ENCODE data around the gene SPTB. TPM values are rescaled to one million over a fixed set of nuclear protein-coding genes. Genes with fewer than 3 reads are reported as not detected.

SPTB gene
- polyA plus RNA-seq, 1 donor (not counting 4 experiments of a cell fraction or from before 2014, with no cell fraction given), result not detected

GRCh38 chr14:64830961-64831360 lies 48.7 kb downstream of the SPTB start:
- no peak for TF ChIP-seq CTCF (optimal IDR thresholded peaks at IDR 0.05 in 1 of 3, IDR thresholded peaks at IDR 0.05 in 1 of 3, conservative IDR thresholded peaks at IDR 0.05 in 1 of 3; ENCODE audit: extremely low read depth in 1 of 3, insufficient read depth in 2 of 3, low read length in 3 of 3)
- no peak for TF ChIP-seq EZH2 (IDR thresholded peaks at IDR 0.05; ENCODE audit: low read length)
- Histone ChIP-seq H3K9me1 (ENCODE audit: control insufficient read depth, extremely low read depth, insufficient read depth, low read length) (no peaks in the 10 kb centered on the region), H3K9me3 (ENCODE audit: control insufficient read depth, low read depth, low read length) (no peaks in the 10 kb centered on the region), H3K4me1 (ENCODE audit: control insufficient read depth, extremely low read depth, insufficient read depth, low read length) (peaks cover 3% of the 10 kb centered on the region), H3K4me3 (ENCODE audit: control insufficient read depth in 2 of 3, extremely low read depth in 1 of 3, insufficient read depth in 2 of 3, low read depth in 1 of 3, low read length in 3 of 3) (no peak overlapping the region), H3K36me3 (ENCODE audit: control insufficient read depth in 2 of 2, extremely low read depth in 1 of 2, insufficient read depth in 2 of 2, low read length in 2 of 2) (no peaks in the 10 kb centered on the region), H3K27me3 (ENCODE audit: control insufficient read depth, extremely low read depth, insufficient read depth, low read length) (peaks cover 6% of the 10 kb centered on the region), H3K79me2 (ENCODE audit: control insufficient read depth, insufficient read depth, low read length) (no peaks in the 10 kb centered on the region), H4K20me1 (ENCODE audit: control insufficient read depth, extremely low read depth, insufficient read depth, low read length) (no peaks in the 10 kb centered on the region), H3K9ac (ENCODE audit: control insufficient read depth, extremely low read depth, insufficient read depth, low read length) (no peak overlapping the region), H3K27ac (ENCODE audit: control insufficient read depth, insufficient read depth, low read length) (no peak overlapping the region), H2AFZ (ENCODE audit: control insufficient read depth, low read length) (no peak overlapping the region), H3K4me2 (ENCODE audit: control insufficient read depth, extremely low read depth, insufficient read depth, low read depth, low read length) (no peak overlapping the region)
- FAIRE-seq (no peak), DNase-seq (ENCODE audit: low read depth, low spot score) (no peak)
- dilution Hi-C loops (cut with MboI; ENCODE audit: extremely low pct_ligation_motif_present, low sequenced_read_pairs), result no loop called here

- no peaks in the 10 kb centered on the region for H3K36me3 ChIP-seq (ENCODE audit: control insufficient read depth in 2 of 2, extremely low read depth in 1 of 2, insufficient read depth in 2 of 2, low read length in 2 of 2)
- H3K27ac ChIP-seq (ENCODE audit: control insufficient read depth, insufficient read depth, low read length), result no peak overlapping the region
- H3K9me1 ChIP-seq (ENCODE audit: control insufficient read depth, extremely low read depth, insufficient read depth, low read length), result no peaks in the 10 kb centered on the region
- peaks cover 3% of the 10 kb centered on the region for H3K4me1 ChIP-seq (ENCODE audit: control insufficient read depth, extremely low read depth, insufficient read depth, low read length)
- DNase-seq (ENCODE audit: low read depth, low spot score), result no peak
- no peak overlapping the region for H3K9ac ChIP-seq (ENCODE audit: control insufficient read depth, extremely low read depth, insufficient read depth, low read length)
- no peaks in the 10 kb centered on the region for H3K9me3 ChIP-seq (ENCODE audit: control insufficient read depth, low read depth, low read length)
- no peaks in the 10 kb centered on the region for H3K79me2 ChIP-seq (ENCODE audit: control insufficient read depth, insufficient read depth, low read length)
- H3K4me3 ChIP-seq (ENCODE audit: control insufficient read depth in 2 of 3, extremely low read depth in 1 of 3, insufficient read depth in 2 of 3, low read depth in 1 of 3, low read length in 3 of 3), result no peak overlapping the region
- FAIRE-seq, result no peak
- dilution Hi-C loops (cut with MboI; ENCODE audit: extremely low pct_ligation_motif_present, low sequenced_read_pairs), result no loop called here
- no peak overlapping the region for H2AFZ ChIP-seq (ENCODE audit: control insufficient read depth, low read length)
- H4K20me1 ChIP-seq (ENCODE audit: control insufficient read depth, extremely low read depth, insufficient read depth, low read length), result no peaks in the 10 kb centered on the region
- H3K27me3 ChIP-seq (ENCODE audit: control insufficient read depth, extremely low read depth, insufficient read depth, low read length), result peaks cover 18% of the 10 kb centered on the region
- no peak for TF ChIP-seq CTCF (optimal IDR thresholded peaks at IDR 0.05 in 1 of 3, IDR thresholded peaks at IDR 0.05 in 1 of 3, conservative IDR thresholded peaks at IDR 0.05 in 1 of 3; ENCODE audit: extremely low read depth in 1 of 3, insufficient read depth in 2 of 3, low read length in 3 of 3)
- TF ChIP-seq EZH2 (IDR thresholded peaks at IDR 0.05; ENCODE audit: low read length), result no peak
- H3K4me2 ChIP-seq (ENCODE audit: control insufficient read depth, extremely low read depth, insufficient read depth, low read depth, low read length), result no peak overlapping the region
Measured at GRCh38 chr14:64828071-64828470, 51.6 kb downstream of the SPTB start.

Data from keratinocyte (primary cell).